Stomach (tissue), 9 donors: ENCODE data around the gene EVI2B. TPM values are rescaled to one million over a fixed set of nuclear protein-coding genes. Genes with fewer than 3 reads are reported as not detected.

ENCODE experiments used
- DNase-seq, 2 donors: peaks; one replicate each; pipeline versions ENCODE4 v3.0.0 to v3.0.0-alpha.2; 2013 to 2019
- H3K27ac ChIP-seq, 5 donors: fragments of 200-600 bp in 4 of 5; sonication (generic) in 4 of 5; one replicate each; pipeline ENCODE4 v1.5.1; 2013 to 2019; ENCODE audit warnings: mild to moderate bottlenecking in 1 of 5, moderate library complexity in 1 of 5
- H3K27me3 ChIP-seq, 3 donors: fragments of 200-600 bp; sonication (generic); one replicate each; pipeline ENCODE4 v1.5.1; 2017 to 2019; ENCODE audit warnings: mixed run types in 1 of 3
- H3K36me3 ChIP-seq, 4 donors: fragments of 200-600 bp; sonication (generic); 1 replicate in 3 of 4; 2 replicates in 1 of 4; pipeline ENCODE4 v1.5.1; 2016 to 2019
- H3K4me1 ChIP-seq, 4 donors: fragments of 200-600 bp; sonication (generic); one replicate each; pipeline ENCODE4 v1.5.1; 2016 to 2019
- H3K4me3 ChIP-seq, 4 donors: fragments of 200-600 bp; sonication (generic) in 3 of 4; one replicate each; pipeline ENCODE4 v1.5.1; 2016 to 2019; ENCODE audit warnings: mild to moderate bottlenecking in 1 of 4
- H3K9me3 ChIP-seq, 4 donors: fragments of 200-600 bp; sonication (generic); one replicate each; pipeline ENCODE4 v1.5.1; 2016 to 2019
- EP300 ChIP-seq: sonication (generic); formaldehyde crosslinking; IDR thresholded peaks from one replicate; pipeline ENCODE4 v1.6.1; 2017; ENCODE audit warnings: antibody characterized with exemption
- POLR2A ChIP-seq, 4 donors: fragments of 450-650 bp; IDR thresholded peaks; one replicate each; pipeline ENCODE4 v1.6.1; 2016; ENCODE audit warnings: antibody characterized with exemption in 4 of 4, control low read depth in 2 of 4, mild to moderate bottlenecking in 1 of 4, moderate library complexity in 1 of 4
- POLR2AphosphoS5 ChIP-seq, 3 donors: sonication (generic); formaldehyde crosslinking; IDR thresholded peaks; one replicate each; pipeline ENCODE4 v1.6.1; 2016; ENCODE audit warnings: antibody characterized with exemption in 3 of 3
- WGBS, 5 donors: extraction: QIAGEN DNeasy Blood & Tissue Kit in 3 of 5; methylation state at CpG; one replicate each; pipeline versions ENCODE4 v1.1.5 to v1.1.7; 2013 to 2018; 5-methylcytosine and 5-hydroxymethylcytosine counted together
- intact Hi-C: fragments of 100-400 bp; cut with DNase I; formaldehyde crosslinking; loops from one replicate; pipeline ENCODE4 v1.15.1; 2023; ENCODE audit warnings: low total_unique reads
- polyA plus RNA-seq, 3 donors: library from polyadenylated mRNA; stranded (reverse); fragments of 200-250 nt; gene quantifications; one replicate each; pipeline ENCODE4 v1.2.3, GENCODE V29; 2013
- total RNA-seq, 5 donors: library from RNA; depleted of rRNA; stranded (reverse); fragments of >200 nt; gene quantifications; one replicate each; pipeline versions ENCODE4 v1.1.0 to v1.2.3, GENCODE V29; 2014 to 2016
- TF ChIP-seq, protein P1 (sequence below), 7 experiments: fragments of 450-650 bp in 4 of 7; fragments of 200-600 bp in 3 of 7; sonication (generic) in 3 of 7; IDR thresholded peaks; one replicate each; pipeline ENCODE4 v1.5.1; 2016 to 2019; ENCODE audit warnings: antibody characterized with exemption in 7 of 7, control low read depth in 2 of 7, mild to moderate bottlenecking in 1 of 7
- donor health status: healthy with polysubstance abuse.
- donor health status: Bipolar disorder and iron deficiency.
- donor health status: healthy.

Gene EVI2B
- total and polyA plus RNA-seq, 8 donors, result 1.5 to 21.3 (median 6.1) TPM

GRCh38 chr17:31286587-31286986, 27.3 kb downstream of the EVI2B start:
- intact Hi-C loops, result no loop called here
- Histone ChIP-seq H3K36me3 (peaks cover 0 to 15% (median 7%) of the 10 kb centered on the region in 4 donors), H3K27me3 (no peaks in the 10 kb centered on the region), H3K4me3 (no peak overlapping the region), H3K27ac (no peak overlapping the region), H3K4me1 (no peaks in the 10 kb centered on the region), H3K9me3 (no peaks in the 10 kb centered on the region)
- DNase-seq, result no peak
- 88 to 100% (median 94%) methylated on average over 1 of the region's 1 CpG for WGBS, 5 donors
- no peak for TF ChIP-seq POLR2A (IDR thresholded peaks at IDR 0.05)
- TF ChIP-seq POLR2AphosphoS5 (IDR thresholded peaks at IDR 0.05), result no peak
- TF ChIP-seq EP300, result no peak
- TF ChIP-seq, protein P1, sequence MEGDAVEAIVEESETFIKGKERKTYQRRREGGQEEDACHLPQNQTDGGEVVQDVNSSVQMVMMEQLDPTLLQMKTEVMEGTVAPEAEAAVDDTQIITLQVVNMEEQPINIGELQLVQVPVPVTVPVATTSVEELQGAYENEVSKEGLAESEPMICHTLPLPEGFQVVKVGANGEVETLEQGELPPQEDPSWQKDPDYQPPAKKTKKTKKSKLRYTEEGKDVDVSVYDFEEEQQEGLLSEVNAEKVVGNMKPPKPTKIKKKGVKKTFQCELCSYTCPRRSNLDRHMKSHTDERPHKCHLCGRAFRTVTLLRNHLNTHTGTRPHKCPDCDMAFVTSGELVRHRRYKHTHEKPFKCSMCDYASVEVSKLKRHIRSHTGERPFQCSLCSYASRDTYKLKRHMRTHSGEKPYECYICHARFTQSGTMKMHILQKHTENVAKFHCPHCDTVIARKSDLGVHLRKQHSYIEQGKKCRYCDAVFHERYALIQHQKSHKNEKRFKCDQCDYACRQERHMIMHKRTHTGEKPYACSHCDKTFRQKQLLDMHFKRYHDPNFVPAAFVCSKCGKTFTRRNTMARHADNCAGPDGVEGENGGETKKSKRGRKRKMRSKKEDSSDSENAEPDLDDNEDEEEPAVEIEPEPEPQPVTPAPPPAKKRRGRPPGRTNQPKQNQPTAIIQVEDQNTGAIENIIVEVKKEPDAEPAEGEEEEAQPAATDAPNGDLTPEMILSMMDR (IDR thresholded peaks at IDR 0.05), result no peak

- Histone ChIP-seq H3K27ac (no peak overlapping the region), H3K36me3 (peaks cover 0 to 30% (median 19%) of the 10 kb centered on the region in 4 donors), H3K4me1 (no peaks in the 10 kb centered on the region), H3K9me3 (no peaks in the 10 kb centered on the region), H3K4me3 (no peak overlapping the region), H3K27me3 (no peaks in the 10 kb centered on the region)
- TF ChIP-seq POLR2A (IDR thresholded peaks at IDR 0.05) (no peak), EP300 (no peak), POLR2AphosphoS5 (IDR thresholded peaks at IDR 0.05) (no peak)
- TF ChIP-seq, protein P1 (IDR thresholded peaks at IDR 0.05), result no peak
- DNase-seq, result no peak
- intact Hi-C loops, result no loop called here
Measured at GRCh38 chr17:31283841-31284240, 30.0 kb downstream of the EVI2B start.

DNA sequence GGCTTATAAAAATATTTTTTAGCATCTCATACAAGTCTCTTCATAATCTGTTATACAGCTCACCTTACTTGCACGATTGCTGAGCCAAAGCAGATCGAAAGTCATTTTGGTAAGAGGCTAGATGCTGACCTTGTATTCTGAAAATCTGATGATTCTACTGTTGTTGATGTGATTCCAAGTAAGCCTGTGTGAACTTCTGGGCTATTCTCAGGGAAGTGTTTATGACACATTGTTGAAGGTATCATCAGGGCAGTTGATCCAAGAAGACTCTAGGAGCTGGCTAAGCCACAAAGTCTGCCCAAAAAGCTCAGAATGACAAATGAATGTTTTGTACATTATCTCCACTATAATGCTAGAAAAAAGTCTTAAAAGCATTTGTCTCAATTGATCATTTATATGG, 32.8 kb downstream of the EVI2B start:
- Histone ChIP-seq H3K4me3 (no peak overlapping the region), H3K9me3 (no peaks in the 10 kb centered on the region), H3K4me1 (no peaks in the 10 kb centered on the region), H3K36me3 (peaks cover 0 to 46% (median 26%) of the 10 kb centered on the region in 4 donors), H3K27me3 (no peaks in the 10 kb centered on the region), H3K27ac (no peak overlapping the region)
- WGBS, 5 donors, result 95 to 100% (median 98%) methylated on average over 2 of the region's 2 CpGs
- no peak for DNase-seq
- TF ChIP-seq EP300 (no peak), POLR2A (IDR thresholded peaks at IDR 0.05) (no peak), POLR2AphosphoS5 (IDR thresholded peaks at IDR 0.05) (no peak)
- TF ChIP-seq, protein P1 (IDR thresholded peaks at IDR 0.05), result no peak
- intact Hi-C loops, result no loop called here

DNA sequence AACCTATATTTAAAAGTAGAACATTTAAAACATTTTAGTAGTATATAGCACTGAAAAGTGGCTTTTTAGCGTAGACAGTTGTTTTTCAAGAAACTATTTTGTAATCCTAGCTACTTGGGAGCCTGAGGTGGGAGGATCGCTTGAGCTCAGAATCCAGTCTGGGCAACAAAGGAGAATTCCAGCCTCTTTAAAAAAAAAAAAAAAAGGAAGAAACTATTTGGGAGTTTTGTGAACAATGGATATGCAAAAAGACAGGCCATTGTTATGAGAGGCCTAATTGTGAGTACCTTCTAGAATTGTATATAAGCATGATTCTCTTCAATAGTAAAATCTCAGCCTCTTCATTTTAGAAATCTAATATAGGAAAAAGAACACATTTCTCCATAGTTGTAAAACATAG, 34.5 kb downstream of the EVI2B start:
- WGBS, 5 donors, result 93 to 99% (median 97%) methylated on average over 2 of the region's 2 CpGs
- H3K9me3 ChIP-seq, result no peaks in the 10 kb centered on the region
- no peak overlapping the region for H3K27ac ChIP-seq
- no peak for DNase-seq
- no peaks in the 10 kb centered on the region for H3K27me3 ChIP-seq
- peaks cover 0 to 4% (median under 1%) of the 10 kb centered on the region in 4 donors for H3K4me1 ChIP-seq
- intact Hi-C loops, result no loop called here
- H3K36me3 ChIP-seq, result peaks cover 0 to 46% (median 28%) of the 10 kb centered on the region in 4 donors
- TF ChIP-seq POLR2AphosphoS5 (IDR thresholded peaks at IDR 0.05), result no peak
- TF ChIP-seq EP300, result no peak
- TF ChIP-seq, protein P1 (IDR thresholded peaks at IDR 0.05), result no peak
- no peak for TF ChIP-seq POLR2A (IDR thresholded peaks at IDR 0.05)
- H3K4me3 ChIP-seq, result no peak overlapping the region
